CD14-positive monocyte (primary cell): Measurements from ENCODE around the gene GABRG3. TPM values are rescaled to one million over a fixed set of nuclear protein-coding genes. Genes with fewer than 3 reads are reported as not detected.
A peak's percentile ranks its signal among the peaks of the same experiment; 100 is the strongest.

Source experiments
- DNase-seq, 3 donors: peaks; one replicate each; pipeline ENCODE4 v3.0.0-alpha.2; 2011 to 2022
- H2AFZ ChIP-seq: 2 replicates; pipeline ENCODE4 v1.6.0; 2012; ENCODE audit warnings: mild to moderate bottlenecking, low read depth, low read length, inconsistent platforms; ENCODE audit not compliant: insufficient read depth, poor library complexity, severe bottlenecking
- H3K27ac ChIP-seq, 2 donors: 1 replicate in 1 of 2; 2 replicates in 1 of 2; pipeline ENCODE4 v1.5.1; 2012 to 2013; ENCODE audit warnings: low read length in 2 of 2, control low read depth in 1 of 2, inconsistent platforms in 1 of 2, low read depth in 1 of 2, mild to moderate bottlenecking in 1 of 2
- H3K27me3 ChIP-seq, 2 donors: one replicate each; pipeline versions ENCODE4 v1.6.0 to v1.6.1; 2011 to 2013; ENCODE audit warnings: low read length in 2 of 2; ENCODE audit not compliant: control insufficient read depth in 2 of 2, insufficient read depth in 2 of 2
- H3K36me3 ChIP-seq, 2 donors: replicated peaks in 1 of 2; 1 replicate in 1 of 2; 2 replicates in 1 of 2; pipeline versions ENCODE4 v1.5.1 to v1.6.1; 2012 to 2013; ENCODE audit warnings: low read length in 2 of 2, control low read depth in 1 of 2, inconsistent platforms in 1 of 2, mild to moderate bottlenecking in 1 of 2; ENCODE audit not compliant: insufficient read depth in 2 of 2, control insufficient read depth in 1 of 2
- H3K4me1 ChIP-seq, 2 donors: 1 replicate in 1 of 2; 2 replicates in 1 of 2; pipeline versions ENCODE4 v1.5.1 to v1.6.1; 2012 to 2013; ENCODE audit warnings: low read length in 2 of 2, control low read depth in 1 of 2, inconsistent platforms in 1 of 2, mild to moderate bottlenecking in 1 of 2, moderate library complexity in 1 of 2; ENCODE audit not compliant: insufficient read depth in 2 of 2, control insufficient read depth in 1 of 2
- H3K4me2 ChIP-seq: replicated peaks from 2 replicates; pipeline ENCODE3; 2012; ENCODE audit warnings: low read length, moderate library complexity, mild to moderate bottlenecking; ENCODE audit not compliant: poor library complexity, severe bottlenecking; ENCODE audit errors: extremely low read depth
- H3K4me3 ChIP-seq, 3 experiments: fragments of 200-600 bp in 1 of 3; sonication (generic) in 1 of 3; replicated peaks in 1 of 3; 1 replicate in 2 of 3; 2 replicates in 1 of 3; pipeline ENCODE4 v1.5.1; 2011 to 2013; ENCODE audit warnings: low read length in 3 of 3, mild to moderate bottlenecking in 3 of 3, control low read depth in 2 of 3, low read depth in 2 of 3, inconsistent platforms in 1 of 3, moderate library complexity in 1 of 3
- H3K79me2 ChIP-seq: 2 replicates; pipeline ENCODE4 v1.6.0; 2012; ENCODE audit warnings: mild to moderate bottlenecking, control low read depth, inconsistent platforms, low read length, moderate library complexity; ENCODE audit not compliant: insufficient read depth
- H3K9ac ChIP-seq: 2 replicates; pipeline ENCODE4 v1.6.0; 2017; ENCODE audit warnings: low read length, mild to moderate bottlenecking; ENCODE audit not compliant: insufficient read depth, poor library complexity, severe bottlenecking
- H3K9me3 ChIP-seq, 2 donors: replicated peaks in 1 of 2; 1 replicate in 1 of 2; 2 replicates in 1 of 2; pipeline versions ENCODE4 v1.5.1 to v1.6.1; 2012 to 2013; ENCODE audit warnings: low read length in 2 of 2, control low read depth in 1 of 2; ENCODE audit not compliant: control insufficient read depth in 1 of 2, insufficient read depth in 1 of 2
- H4K20me1 ChIP-seq: 2 replicates; pipeline ENCODE4 v1.6.0; 2012; ENCODE audit warnings: mild to moderate bottlenecking, low read length, control low read depth, moderate library complexity; ENCODE audit not compliant: insufficient read depth
- H3K27ac Mint-ChIP-seq, 7 donors: one replicate each; pipeline ENCODE4 v1.8.0; 2020; ENCODE audit warnings: mild to moderate bottlenecking in 7 of 7, mixed read lengths in 7 of 7, moderate library complexity in 6 of 7, inconsistent platforms in 2 of 7
- H3K27me3 Mint-ChIP-seq, 3 donors: one replicate each; pipeline ENCODE4 v1.8.0; 2021 to 2022; ENCODE audit warnings: low read depth in 3 of 3, mild to moderate bottlenecking in 3 of 3, mixed read lengths in 3 of 3, moderate library complexity in 3 of 3, inconsistent platforms in 1 of 3
- H3K36me3 Mint-ChIP-seq, 2 donors: one replicate each; pipeline ENCODE4 v1.8.0; 2020; ENCODE audit warnings: mixed read lengths in 2 of 2, inconsistent platforms in 1 of 2, mild to moderate bottlenecking in 1 of 2
- H3K4me1 Mint-ChIP-seq: one replicate; pipeline ENCODE4 v1.8.0; 2020; ENCODE audit warnings: mild to moderate bottlenecking, mixed read lengths
- H3K4me3 Mint-ChIP-seq, 2 donors: one replicate each; pipeline ENCODE4 v1.8.0; 2020; ENCODE audit warnings: mild to moderate bottlenecking in 2 of 2, mixed read lengths in 2 of 2, moderate library complexity in 1 of 2
- H3K9me3 Mint-ChIP-seq, 7 donors: one replicate each; pipeline ENCODE4 v1.8.0; 2020 to 2022; ENCODE audit warnings: mixed read lengths in 7 of 7, mild to moderate bottlenecking in 6 of 7, moderate library complexity in 6 of 7, inconsistent platforms in 2 of 7
- WGBS: methylation state at CpG from one replicate; pipeline ENCODE4 v1.1.5; 2013; ENCODE audit warnings: missing lambda C conversion rate; ENCODE audit not compliant: insufficient coverage; 5-methylcytosine and 5-hydroxymethylcytosine counted together
- intact Hi-C, 2 donors: fragments of 100-400 bp; cut with micrococcal nuclease; formaldehyde crosslinking; loops; one replicate each; pipeline versions ENCODE4 v1.15.0 to v1.15.1; 2023
- polyA minus RNA-seq: library from RNA; depleted of rRNA, polyadenylated mRNA; stranded (reverse); fragments of >200 nt; gene quantifications from 2 replicates; pipeline ENCODE4 v1.2.3, GENCODE V29; 2012
- polyA plus RNA-seq, 3 donors: library from polyadenylated mRNA; depleted of rRNA in 1 of 3; unstranded in 2 of 3; stranded (reverse) in 1 of 3; fragments of 300-500 nt in 2 of 3; fragments of >200 nt in 1 of 3; fragmentation: Illumina TruSeq in 2 of 3; gene quantifications; 1 replicate in 2 of 3; 2 replicates in 1 of 3; pipeline ENCODE4 v1.2.3, GENCODE V29; 2012 to 2021
- total RNA-seq, 12 experiments: library from RNA in 1 of 12; stranded (reverse) in 1 of 12; fragments of 120-200 nt in 1 of 12; gene quantifications; one replicate each; pipeline ENCODE4 v1.2.4 and lab custom pipeline; 2013 to 2026; ENCODE audit warnings: mixed read lengths in 6 of 12, inconsistent platforms in 1 of 12
- TF ChIP-seq, protein P1 (sequence below): fragments of 200-600 bp; IDR thresholded peaks from one replicate; pipeline ENCODE4 v1.8.0; 2022; ENCODE audit warnings: antibody characterized with exemption, mild to moderate bottlenecking

The GABRG3 gene
- total RNA-seq (2013) = not detected
- not detected for polyA plus RNA-seq
- polyA minus RNA-seq = not detected in 2 replicates
- 0 to 1.8 (median 0.05) reads per million in 11 experiments for total RNA-seq (lab: John Stamatoyannopoulos, UW)

DNA sequence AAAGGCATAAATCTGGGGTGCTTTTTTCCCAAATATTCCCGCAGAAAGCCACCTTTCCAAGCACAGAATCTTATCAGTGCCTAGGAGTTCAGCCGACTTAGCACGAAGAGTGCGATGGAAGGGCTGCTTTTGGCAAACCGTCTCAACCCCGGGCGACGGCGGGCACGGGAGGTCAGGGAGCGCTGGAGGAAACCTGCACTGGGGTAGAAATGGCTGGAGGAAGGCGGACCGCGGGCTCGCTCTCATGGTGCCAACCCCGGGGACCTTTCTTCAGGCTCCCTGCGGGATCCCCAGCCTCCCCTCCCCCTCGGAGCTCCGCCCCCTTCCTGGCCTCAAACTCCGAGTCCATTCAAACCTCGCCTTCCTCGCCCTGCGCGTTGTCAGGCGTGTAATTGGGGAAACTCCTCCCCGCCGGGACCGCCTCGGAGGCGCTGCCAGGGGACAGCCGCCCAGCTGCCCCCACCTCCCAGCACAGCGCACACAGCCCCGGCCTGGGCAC, at the start of gene GABRG3:
Gene GABRG3, plus strand, starts transcription at position 470 of the 499 bp plus-strand sequence.
- 2% methylated on average over 29 of the region's 33 CpGs for WGBS

DNA sequence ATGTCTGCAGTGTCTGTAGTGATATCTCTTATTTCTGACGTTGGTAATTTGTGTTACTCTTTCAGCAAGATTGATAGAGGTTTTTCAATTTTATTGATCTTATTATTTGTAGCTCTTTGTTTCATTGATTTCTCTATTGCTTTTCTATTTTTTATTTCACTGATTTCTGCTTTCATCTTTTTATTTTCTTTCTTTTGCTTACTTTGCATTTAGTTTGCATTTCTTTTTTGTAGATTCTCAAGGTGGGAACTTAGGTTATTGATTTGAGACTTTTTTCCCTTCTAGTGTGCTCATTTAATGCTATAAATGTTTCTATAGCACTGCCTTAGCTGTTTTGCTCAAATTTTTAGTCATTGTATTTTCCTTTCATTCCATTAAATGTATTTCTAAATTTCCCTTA, 49.5 kb upstream of the GABRG3 start:
- Mint-ChIP-seq H3K9me3 (peaks cover 0 to 7% (median 5%) of the 10 kb centered on the region in 7 donors), H3K4me1 (no peaks in the 10 kb centered on the region), H3K4me3 (no peak overlapping the region), H3K36me3 (no peaks in the 10 kb centered on the region), H3K27ac (no peak overlapping the region), H3K27me3 (peaks cover 0 to 3% (median 0%) of the 10 kb centered on the region in 3 donors)
- no peaks in the 10 kb centered on the region for H4K20me1 ChIP-seq
- H3K9ac ChIP-seq = no peak overlapping the region
- no peaks in the 10 kb centered on the region for H3K36me3 ChIP-seq
- no peaks in the 10 kb centered on the region for H3K27me3 ChIP-seq
- DNase-seq = no peak
- H3K9me3 ChIP-seq = peaks cover 0 to 4% of the 10 kb centered on the region in 2 donors
- H3K27ac ChIP-seq = no peak overlapping the region
- H2AFZ ChIP-seq = no peak overlapping the region
- WGBS = no CpG with 5 or more reads among the region's 1 CpG
- H3K4me2 ChIP-seq = no peak overlapping the region
- intact Hi-C loops = no loop called here
- no peak overlapping the region for H3K4me3 ChIP-seq
- no peaks in the 10 kb centered on the region for H3K4me1 ChIP-seq
- no peaks in the 10 kb centered on the region for H3K79me2 ChIP-seq
- TF ChIP-seq, protein P1, sequence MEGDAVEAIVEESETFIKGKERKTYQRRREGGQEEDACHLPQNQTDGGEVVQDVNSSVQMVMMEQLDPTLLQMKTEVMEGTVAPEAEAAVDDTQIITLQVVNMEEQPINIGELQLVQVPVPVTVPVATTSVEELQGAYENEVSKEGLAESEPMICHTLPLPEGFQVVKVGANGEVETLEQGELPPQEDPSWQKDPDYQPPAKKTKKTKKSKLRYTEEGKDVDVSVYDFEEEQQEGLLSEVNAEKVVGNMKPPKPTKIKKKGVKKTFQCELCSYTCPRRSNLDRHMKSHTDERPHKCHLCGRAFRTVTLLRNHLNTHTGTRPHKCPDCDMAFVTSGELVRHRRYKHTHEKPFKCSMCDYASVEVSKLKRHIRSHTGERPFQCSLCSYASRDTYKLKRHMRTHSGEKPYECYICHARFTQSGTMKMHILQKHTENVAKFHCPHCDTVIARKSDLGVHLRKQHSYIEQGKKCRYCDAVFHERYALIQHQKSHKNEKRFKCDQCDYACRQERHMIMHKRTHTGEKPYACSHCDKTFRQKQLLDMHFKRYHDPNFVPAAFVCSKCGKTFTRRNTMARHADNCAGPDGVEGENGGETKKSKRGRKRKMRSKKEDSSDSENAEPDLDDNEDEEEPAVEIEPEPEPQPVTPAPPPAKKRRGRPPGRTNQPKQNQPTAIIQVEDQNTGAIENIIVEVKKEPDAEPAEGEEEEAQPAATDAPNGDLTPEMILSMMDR = no peak

More for the DNA sequence above, at the start of gene GABRG3:
- Histone ChIP-seq H3K79me2 (no peaks in the 10 kb centered on the region), H3K27me3 (peaks cover 6 to 34% of the 10 kb centered on the region in 2 donors), H3K27ac (no peak within 1 kb of the TSS), H3K36me3 (no peaks in the 10 kb centered on the region), H3K9me3 (peaks cover 0 to 7% of the 10 kb centered on the region in 2 donors), H3K4me3 (no peak within 1 kb of the TSS), H3K9ac (no peak within 1 kb of the TSS), H4K20me1 (no peaks in the 10 kb centered on the region), H3K4me2 (no peak within 1 kb of the TSS), H2AFZ (no peak within 1 kb of the TSS), H3K4me1 (no peaks in the 10 kb centered on the region)
- Mint-ChIP-seq H3K4me3 (peak within 1 kb of the TSS in 1 of 2 donors; percentile 76), H3K4me1 (no peaks in the 10 kb centered on the region), H3K27ac (no peak within 1 kb of the TSS), H3K9me3 (peaks cover 0 to 12% (median 2%) of the 10 kb centered on the region in 7 donors), H3K36me3 (no peaks in the 10 kb centered on the region), H3K27me3 (peaks cover 30 to 46% (median 41%) of the 10 kb centered on the region in 3 donors)
- intact Hi-C loops = no loop called here
- no peak for DNase-seq
- TF ChIP-seq, protein P1 = no peak
